ENCODE measurements around the gene IL17RE. TPM values are rescaled to one million over a fixed set of nuclear protein-coding genes. Genes with fewer than 3 reads are reported as not detected.

The IL17RE gene
- polyA plus RNA-seq, 3 donors = 0.27 TPM; not detected in 2

DNA sequence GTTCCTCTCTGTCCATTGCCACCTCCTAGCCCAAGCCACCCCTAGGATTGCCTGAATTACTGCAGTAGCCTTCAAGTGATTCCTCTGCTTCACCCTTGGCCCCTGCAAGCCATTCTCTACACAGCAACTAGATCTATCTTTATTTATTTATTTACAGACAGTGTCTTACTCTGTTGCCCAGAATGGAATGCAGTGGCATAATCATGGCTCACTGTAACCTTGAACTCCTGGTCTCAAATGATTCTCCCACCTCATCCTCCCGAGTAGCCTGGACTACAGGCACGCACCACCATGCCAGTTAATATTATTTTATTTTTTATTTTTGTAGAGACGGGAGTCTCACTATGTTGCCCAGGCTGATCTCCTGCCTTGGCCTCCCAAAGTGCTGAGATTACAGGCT lies 14.1 kb upstream of the IL17RE start:
- Histone ChIP-seq H3K4me1 (ENCODE audit: control insufficient read depth in 1 of 2, insufficient read depth in 2 of 2, low read length in 2 of 2) (peaks cover 12 to 16% of the 10 kb centered on the region in 2 donors), H3K4me3 (replicated peaks in 1 of 3; ENCODE audit: low read depth in 2 of 3, low read length in 3 of 3) (no peak overlapping the region), H3K9ac (ENCODE audit: insufficient read depth, low read length, poor library complexity, severe bottlenecking) (no peak overlapping the region), H3K9me3 (replicated peaks in 1 of 2; ENCODE audit: control insufficient read depth in 1 of 2, insufficient read depth in 1 of 2, low read length in 2 of 2) (no peaks in the 10 kb centered on the region), H3K4me2 (replicated peaks; ENCODE audit: extremely low read depth, low read length, poor library complexity, severe bottlenecking) (no peak overlapping the region), H3K79me2 (ENCODE audit: insufficient read depth, low read length) (peaks cover 31% of the 10 kb centered on the region), H3K27me3 (ENCODE audit: control insufficient read depth in 2 of 2, insufficient read depth in 2 of 2, low read length in 2 of 2) (no peaks in the 10 kb centered on the region), H3K27ac (ENCODE audit: low read depth in 1 of 2, low read length in 2 of 2) (no peak overlapping the region), H3K36me3 (replicated peaks in 1 of 2; ENCODE audit: control insufficient read depth in 1 of 2, insufficient read depth in 2 of 2, low read length in 2 of 2) (peaks cover 10 to 13% of the 10 kb centered on the region in 2 donors), H4K20me1 (ENCODE audit: insufficient read depth, low read length) (peaks cover 8% of the 10 kb centered on the region), H2AFZ (ENCODE audit: insufficient read depth, low read depth, low read length, poor library complexity, severe bottlenecking) (peak overlapping the region; percentile 48)
- intact Hi-C loops (cut with micrococcal nuclease) = no loop called here
- Mint-ChIP-seq H3K9me3 (peaks cover 0 to 2% (median 0%) of the 10 kb centered on the region in 7 donors), H3K4me3 (no peak overlapping the region), H3K36me3 (peaks cover 12 to 14% of the 10 kb centered on the region in 2 donors), H3K27ac (peak overlapping the region in 1 of 7 donors; percentile 18), H3K27me3 (ENCODE audit: low read depth in 3 of 3) (peaks cover 2% of the 10 kb centered on the region in 3 donors), H3K4me1 (peaks cover 21% of the 10 kb centered on the region)
- WGBS (ENCODE audit: insufficient coverage) = no CpG with 5 or more reads among the region's 3 CpGs
- no peak for DNase-seq
- TF ChIP-seq CTCF (IDR thresholded peaks at IDR 0.05) = no peak

DNA sequence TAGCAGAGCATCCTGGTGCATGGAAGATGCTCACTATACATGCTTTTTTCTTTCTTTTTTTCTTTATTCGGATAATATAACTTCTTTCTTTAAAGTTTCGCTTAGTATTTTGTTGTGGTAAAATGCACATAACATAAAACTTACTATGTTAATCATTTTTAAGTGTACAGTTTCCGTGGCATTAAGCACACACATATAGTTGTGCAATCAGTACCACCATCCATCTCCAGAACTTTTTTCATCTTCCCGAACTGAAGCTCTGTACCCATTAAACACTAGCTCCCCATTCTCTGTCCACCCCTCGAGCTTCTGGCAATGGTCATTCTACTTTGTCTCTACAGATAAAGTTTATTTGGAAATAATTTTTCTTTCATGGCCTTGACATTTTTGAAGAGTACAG lies 13.2 kb upstream of the IL17RE start:
- Histone ChIP-seq H3K4me3 (replicated peaks in 1 of 3; ENCODE audit: low read depth in 2 of 3, low read length in 3 of 3) (no peak overlapping the region), H3K4me2 (replicated peaks; ENCODE audit: extremely low read depth, low read length, poor library complexity, severe bottlenecking) (no peak overlapping the region), H3K9me3 (replicated peaks in 1 of 2; ENCODE audit: control insufficient read depth in 1 of 2, insufficient read depth in 1 of 2, low read length in 2 of 2) (no peaks in the 10 kb centered on the region), H3K4me1 (ENCODE audit: control insufficient read depth in 1 of 2, insufficient read depth in 2 of 2, low read length in 2 of 2) (peaks cover 12 to 16% of the 10 kb centered on the region in 2 donors), H3K36me3 (replicated peaks in 1 of 2; ENCODE audit: control insufficient read depth in 1 of 2, insufficient read depth in 2 of 2, low read length in 2 of 2) (peaks cover 10 to 21% of the 10 kb centered on the region in 2 donors), H3K27ac (ENCODE audit: low read depth in 1 of 2, low read length in 2 of 2) (peak overlapping the region in 1 of 2 donors; percentile 99), H3K27me3 (ENCODE audit: control insufficient read depth in 2 of 2, insufficient read depth in 2 of 2, low read length in 2 of 2) (no peaks in the 10 kb centered on the region), H4K20me1 (ENCODE audit: insufficient read depth, low read length) (peaks cover 8% of the 10 kb centered on the region), H3K79me2 (ENCODE audit: insufficient read depth, low read length) (peaks cover 32% of the 10 kb centered on the region), H3K9ac (ENCODE audit: insufficient read depth, low read length, poor library complexity, severe bottlenecking) (no peak overlapping the region), H2AFZ (ENCODE audit: insufficient read depth, low read depth, low read length, poor library complexity, severe bottlenecking) (peak overlapping the region; percentile 94)
- peaks cover 17 to 19% of the 10 kb centered on the region in 2 donors for H3K36me3 Mint-ChIP-seq
- H3K4me1 Mint-ChIP-seq = peaks cover 24% of the 10 kb centered on the region
- H3K27me3 Mint-ChIP-seq (ENCODE audit: low read depth in 3 of 3) = peaks cover 0 to 2% (median 2%) of the 10 kb centered on the region in 3 donors
- no peak for TF ChIP-seq CTCF (IDR thresholded peaks at IDR 0.05)
- peaks cover 0 to 2% (median 0%) of the 10 kb centered on the region in 7 donors for H3K9me3 Mint-ChIP-seq
- intact Hi-C loops (cut with micrococcal nuclease) = no loop called here
- H3K4me3 Mint-ChIP-seq = no peak overlapping the region
- no peak for DNase-seq
- no CpG with 5 or more reads among the region's 5 CpGs for WGBS (ENCODE audit: insufficient coverage)
- peak overlapping the region in 3 of 7 donors; percentile 60 to 89 (median 73) for H3K27ac Mint-ChIP-seq
